ENCODE data around the gene PSMC3.

DNA sequence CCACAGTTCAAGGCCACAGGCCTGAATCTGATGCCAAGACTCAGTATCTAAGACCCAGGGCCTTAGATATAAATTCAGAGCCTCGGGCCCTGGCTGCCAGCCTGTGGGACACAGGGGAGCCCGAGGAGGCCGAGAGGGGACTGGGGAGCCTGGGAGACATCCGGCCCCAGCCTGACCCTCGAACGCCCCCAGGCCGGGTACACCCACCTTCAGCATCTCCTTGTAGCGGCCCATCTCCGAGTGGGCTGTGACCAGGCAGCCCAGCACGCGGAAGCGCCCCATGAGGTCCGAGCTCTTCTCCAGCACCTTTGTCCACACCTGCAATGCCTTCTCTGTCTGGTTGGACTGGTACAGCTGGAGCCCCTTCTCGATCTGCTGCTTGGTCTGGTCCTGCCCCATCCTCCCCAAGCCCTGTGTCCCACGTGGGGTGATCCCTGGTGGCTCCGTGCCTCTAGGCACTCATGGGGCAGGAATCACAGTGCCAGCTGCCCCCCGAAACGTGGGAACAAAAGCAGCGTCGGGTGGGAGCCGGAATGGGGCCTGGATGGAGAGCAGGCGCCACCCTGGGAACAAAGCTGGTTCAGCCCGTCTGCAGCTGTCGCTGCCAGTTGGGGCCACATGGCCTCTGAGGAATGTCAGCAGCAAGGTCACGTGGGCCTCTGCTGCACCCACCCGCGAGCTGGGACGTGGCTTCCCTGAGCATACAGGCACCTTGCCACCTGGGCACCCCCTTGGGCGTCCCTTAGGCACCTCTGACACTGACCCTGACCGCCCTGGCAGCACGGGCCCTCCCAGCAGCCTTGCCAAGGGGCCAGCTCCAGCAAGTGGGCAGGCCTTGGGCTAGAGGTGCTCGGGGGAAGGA lies 22.6 kb upstream of the PSMC3 start, which contains the start of gene RAPSN:
- TF ChIP-seq EZH2phosphoT487 (IDR thresholded peaks at IDR 0.05; ENCODE audit: borderline replicate concordance, low read length) = no peak
- TF ChIP-seq, protein P1, sequence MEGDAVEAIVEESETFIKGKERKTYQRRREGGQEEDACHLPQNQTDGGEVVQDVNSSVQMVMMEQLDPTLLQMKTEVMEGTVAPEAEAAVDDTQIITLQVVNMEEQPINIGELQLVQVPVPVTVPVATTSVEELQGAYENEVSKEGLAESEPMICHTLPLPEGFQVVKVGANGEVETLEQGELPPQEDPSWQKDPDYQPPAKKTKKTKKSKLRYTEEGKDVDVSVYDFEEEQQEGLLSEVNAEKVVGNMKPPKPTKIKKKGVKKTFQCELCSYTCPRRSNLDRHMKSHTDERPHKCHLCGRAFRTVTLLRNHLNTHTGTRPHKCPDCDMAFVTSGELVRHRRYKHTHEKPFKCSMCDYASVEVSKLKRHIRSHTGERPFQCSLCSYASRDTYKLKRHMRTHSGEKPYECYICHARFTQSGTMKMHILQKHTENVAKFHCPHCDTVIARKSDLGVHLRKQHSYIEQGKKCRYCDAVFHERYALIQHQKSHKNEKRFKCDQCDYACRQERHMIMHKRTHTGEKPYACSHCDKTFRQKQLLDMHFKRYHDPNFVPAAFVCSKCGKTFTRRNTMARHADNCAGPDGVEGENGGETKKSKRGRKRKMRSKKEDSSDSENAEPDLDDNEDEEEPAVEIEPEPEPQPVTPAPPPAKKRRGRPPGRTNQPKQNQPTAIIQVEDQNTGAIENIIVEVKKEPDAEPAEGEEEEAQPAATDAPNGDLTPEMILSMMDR (IDR thresholded peaks at IDR 0.05; ENCODE audit: low read depth, low read length, poor library complexity, severe bottlenecking) = no peak
